Thyroid gland (tissue), 4 donors: Measurements from ENCODE around the gene GGT6. TPM values are rescaled to one million over a fixed set of nuclear protein-coding genes. Genes with fewer than 3 reads are reported as not detected.
A peak's percentile ranks its signal among the peaks of the same experiment; 100 is the strongest.

Experiments used
- DNase-seq, 2 donors: peaks; one replicate each; pipeline ENCODE4 v3.0.0-alpha.2; 2019
- H3K27ac ChIP-seq, 3 donors: fragments of 200-600 bp; sonication (generic); 1 replicate in 2 of 3; 2 replicates in 1 of 3; pipeline ENCODE4 v1.5.1; 2016 to 2019; ENCODE audit warnings: mild to moderate bottlenecking in 1 of 3, moderate library complexity in 1 of 3
- H3K27me3 ChIP-seq: fragments of 200-600 bp; sonication (generic); one replicate; pipeline ENCODE4 v1.5.1; 2019
- H3K36me3 ChIP-seq, 2 donors: fragments of 200-600 bp; sonication (generic); one replicate each; pipeline ENCODE4 v1.5.1; 2016 to 2019
- H3K4me1 ChIP-seq, 2 donors: fragments of 200-600 bp; sonication (generic); one replicate each; pipeline ENCODE4 v1.5.1; 2017 to 2019
- H3K4me3 ChIP-seq, 3 donors: fragments of 200-600 bp; sonication (generic); replicated peaks in 1 of 3; 1 replicate in 2 of 3; 2 replicates in 1 of 3; pipeline ENCODE4 v1.5.1; 2016; ENCODE audit warnings: mild to moderate bottlenecking in 1 of 3
- H3K9me3 ChIP-seq: fragments of 200-600 bp; sonication (generic); one replicate; pipeline ENCODE4 v1.5.1; 2017
- CTCF ChIP-seq, 6 experiments: fragments of 200-600 bp in 3 of 6; fragments of 450-650 bp in 3 of 6; sonication (generic) in 3 of 6; IDR thresholded peaks; one replicate each; pipeline ENCODE4 v1.5.1; 2016 to 2019; ENCODE audit warnings: antibody characterized with exemption in 6 of 6, mild to moderate bottlenecking in 2 of 6, inconsistent platforms in 1 of 6, moderate library complexity in 1 of 6
- POLR2A ChIP-seq, 2 donors: fragments of 450-650 bp; IDR thresholded peaks; one replicate each; pipeline ENCODE4 v1.6.1; 2017; ENCODE audit warnings: antibody characterized with exemption in 2 of 2, mild to moderate bottlenecking in 2 of 2, moderate library complexity in 1 of 2
- WGBS, 2 donors: methylation state at CpG; one replicate each; pipeline ENCODE4 v1.1.5; 2017; 5-methylcytosine and 5-hydroxymethylcytosine counted together
- intact Hi-C: fragments of 100-400 bp; cut with DNase I; formaldehyde crosslinking; loops from one replicate; pipeline ENCODE4 v1.15.1; 2023
- total RNA-seq, 4 donors: library from RNA; depleted of rRNA; stranded (reverse); fragments of >200 nt; gene quantifications; one replicate each; pipeline ENCODE4 v1.2.3, GENCODE V29; 2016

The GGT6 gene
- total RNA-seq, 4 donors from 2014 or later: 0.56 to 1.3 TPM; not detected in 2

GRCh38 chr17:4509401-4509800 is 51.0 kb downstream of the GGT6 start:
- Histone ChIP-seq H3K27ac (peak overlapping the region; percentile 9 to 67 (median 63)), H3K9me3 (no peaks in the 10 kb centered on the region), H3K27me3 (no peaks in the 10 kb centered on the region), H3K36me3 (no peaks in the 10 kb centered on the region), H3K4me3 (no peak overlapping the region), H3K4me1 (peaks cover 8 to 66% of the 10 kb centered on the region in 2 donors)
- no peak for TF ChIP-seq POLR2A (IDR thresholded peaks at IDR 0.05)
- TF ChIP-seq CTCF (IDR thresholded peaks at IDR 0.05): no peak
- DNase-seq: no peak
- intact Hi-C loops: no loop called here
- WGBS, 2 donors: 50 to 70% methylated on average over 8 of the region's 8 CpGs

- peaks cover under 1 to 58% of the 10 kb centered on the region in 2 donors for H3K4me1 ChIP-seq
Measured at GRCh38 chr17:4508207-4508606, 52.2 kb downstream of the GGT6 start.

GRCh38 chr17:4507361-4508111 is 52.8 kb downstream of the GGT6 start:
- H3K27ac ChIP-seq: peak overlapping the region in 1 of 3 donors; percentile 6
- intact Hi-C loops: no loop called here
- peaks cover 7 to 62% of the 10 kb centered on the region in 2 donors for H3K4me1 ChIP-seq
- WGBS, 2 donors: 72 to 82% methylated on average over 6 to 8 of the region's 8 CpGs
- DNase-seq: no peak
- no peaks in the 10 kb centered on the region for H3K27me3 ChIP-seq
- TF ChIP-seq CTCF (IDR thresholded peaks at IDR 0.05) (no peak), POLR2A (IDR thresholded peaks at IDR 0.05) (no peak)
- H3K4me3 ChIP-seq: no peak overlapping the region
- no peaks in the 10 kb centered on the region for H3K36me3 ChIP-seq
- H3K9me3 ChIP-seq: no peaks in the 10 kb centered on the region

More at GRCh38 chr17:4508207-4508606, 52.2 kb downstream of the GGT6 start:
- DNase-seq: no peak
- Histone ChIP-seq H3K9me3 (no peaks in the 10 kb centered on the region), H3K27me3 (no peaks in the 10 kb centered on the region), H3K27ac (peak overlapping the region in 1 of 3 donors; percentile 6), H3K36me3 (no peaks in the 10 kb centered on the region), H3K4me3 (no peak overlapping the region)
- intact Hi-C loops: no loop called here
- TF ChIP-seq CTCF (IDR thresholded peaks at IDR 0.05) (no peak), POLR2A (IDR thresholded peaks at IDR 0.05) (no peak)
- WGBS, 2 donors: 93 to 96% methylated on average over 3 of the region's 3 CpGs

Other genes starting within 250 kb of the GGT6 start
- gene UBE2G1, start 193.9 kb downstream of the GGT6 start, total RNA-seq: 10 to 100 TPM; 39.1 to 58.0 (median 49.4) TPM
- gene SPNS3, start 126.6 kb downstream of the GGT6 start, total RNA-seq: under 1 TPM in 1 of 4 donors, not detected in 3; 0.54 TPM
- 10 to 100 TPM in 1 of 4 donors, 1 to 10 TPM in 3; 5.6 to 16.3 (median 8.1) TPM for gene SPNS2, start 61.7 kb downstream of the GGT6 start, total RNA-seq
- gene MYBBP1A, start 5.2 kb downstream of the GGT6 start, total RNA-seq: 10 to 100 TPM; 23.5 to 50.2 (median 37.6) TPM
- under 1 TPM; 0.44 to 0.81 (median 0.67) TPM for gene SMTNL2, start 24.0 kb upstream of the GGT6 start, total RNA-seq
- not detected for gene ALOX15, start 81.1 kb upstream of the GGT6 start, total RNA-seq
- 10 to 100 TPM; 13.2 to 33.9 (median 28.1) TPM for gene PELP1, start 143.6 kb upstream of the GGT6 start, total RNA-seq
- 10 to 100 TPM in 3 of 4 donors, 1 to 10 TPM in 1; 8.4 to 20.6 (median 14.4) TPM for gene ARRB2, start 150.1 kb upstream of the GGT6 start, total RNA-seq
- gene MED11, start 170.9 kb upstream of the GGT6 start, total RNA-seq: 10 to 100 TPM; 37.3 to 54.7 (median 41.3) TPM
- gene ZMYND15, start 179.3 kb upstream of the GGT6 start, total RNA-seq: under 1 TPM; 0.29 to 0.44 (median 0.37) TPM
- gene CXCL16, start 179.4 kb upstream of the GGT6 start, total RNA-seq: 10 to 100 TPM in 3 of 4 donors, 1 to 10 TPM in 1; 6.6 to 13.7 (median 12.8) TPM
- not detected for gene TM4SF5, start 211.3 kb upstream of the GGT6 start, total RNA-seq
- gene VMO1, start 225.8 kb upstream of the GGT6 start, total RNA-seq: 1 to 10 TPM in 2 of 4 donors, not detected in 2; 1.8 to 4.0 TPM
- gene GLTPD2, start 228.4 kb upstream of the GGT6 start, total RNA-seq: not detected
- gene PSMB6, start 235.6 kb upstream of the GGT6 start, total RNA-seq: 100 to 1,000 TPM; 108 to 322 (median 141) TPM
- 10 to 100 TPM; 10.7 to 20.0 (median 16.2) TPM for gene PLD2, start 246.6 kb upstream of the GGT6 start, total RNA-seq